Upper lobe of left lung (tissue), 4 donors: ENCODE data around the gene GINS1.

Experiments
- EP300 ChIP-seq, 4 donors: sonication (generic); formaldehyde crosslinking; IDR thresholded peaks; one replicate each; pipeline ENCODE4 v1.5.1; 2017; ENCODE audit warnings: antibody characterized with exemption in 4 of 4, control low read depth in 2 of 4
- POLR2A ChIP-seq, 4 donors: fragments of 450-650 bp; IDR thresholded peaks; one replicate each; pipeline ENCODE4 v1.5.1; 2016 to 2017; ENCODE audit warnings: antibody characterized with exemption in 4 of 4, mild to moderate bottlenecking in 2 of 4
- TF ChIP-seq, protein P1 (sequence below), 6 experiments: fragments of 450-650 bp in 4 of 6; fragments of 200-600 bp in 2 of 6; sonication (generic) in 2 of 6; IDR thresholded peaks; one replicate each; pipeline ENCODE4 v1.5.1; 2016 to 2019; ENCODE audit warnings: antibody characterized with exemption in 6 of 6

DNA sequence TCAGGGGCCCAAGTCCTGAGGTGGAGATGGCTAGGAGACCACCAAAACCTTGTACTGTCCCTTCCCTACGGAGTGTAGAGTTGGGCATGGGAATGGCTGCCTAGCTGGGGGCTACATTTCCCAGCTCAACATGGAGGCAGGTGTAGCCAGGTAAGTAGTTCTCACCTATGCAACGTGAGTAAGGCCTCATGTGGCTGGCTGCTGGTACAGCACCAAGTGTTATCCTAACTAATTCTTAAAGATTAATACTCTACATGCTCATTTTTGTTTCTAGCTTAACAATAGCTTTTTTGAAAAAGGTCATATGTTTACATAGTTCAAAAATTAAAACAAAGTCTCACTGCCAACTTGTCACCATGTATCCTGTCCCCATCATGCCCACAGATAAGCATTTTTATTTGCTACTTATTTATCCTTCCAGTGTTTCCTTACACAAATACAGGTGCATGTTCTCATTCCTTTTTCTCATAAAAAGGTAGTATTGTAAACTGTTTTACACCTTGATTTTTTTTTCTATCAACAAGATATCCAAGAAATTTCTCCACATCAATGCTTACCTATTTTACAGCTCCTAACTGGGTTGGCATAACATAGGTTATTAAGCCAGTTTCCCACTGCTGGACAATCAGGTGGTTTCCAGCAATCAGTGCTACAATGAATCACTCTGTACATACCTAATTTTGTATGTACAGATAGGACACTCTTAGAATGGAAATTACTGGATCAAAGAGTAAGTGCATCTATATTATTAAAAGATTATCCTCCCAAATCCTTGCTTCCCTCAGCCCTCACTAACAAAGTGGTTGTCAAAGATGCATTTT, 42.4 kb upstream of the GINS1 start:
- TF ChIP-seq, protein P1, sequence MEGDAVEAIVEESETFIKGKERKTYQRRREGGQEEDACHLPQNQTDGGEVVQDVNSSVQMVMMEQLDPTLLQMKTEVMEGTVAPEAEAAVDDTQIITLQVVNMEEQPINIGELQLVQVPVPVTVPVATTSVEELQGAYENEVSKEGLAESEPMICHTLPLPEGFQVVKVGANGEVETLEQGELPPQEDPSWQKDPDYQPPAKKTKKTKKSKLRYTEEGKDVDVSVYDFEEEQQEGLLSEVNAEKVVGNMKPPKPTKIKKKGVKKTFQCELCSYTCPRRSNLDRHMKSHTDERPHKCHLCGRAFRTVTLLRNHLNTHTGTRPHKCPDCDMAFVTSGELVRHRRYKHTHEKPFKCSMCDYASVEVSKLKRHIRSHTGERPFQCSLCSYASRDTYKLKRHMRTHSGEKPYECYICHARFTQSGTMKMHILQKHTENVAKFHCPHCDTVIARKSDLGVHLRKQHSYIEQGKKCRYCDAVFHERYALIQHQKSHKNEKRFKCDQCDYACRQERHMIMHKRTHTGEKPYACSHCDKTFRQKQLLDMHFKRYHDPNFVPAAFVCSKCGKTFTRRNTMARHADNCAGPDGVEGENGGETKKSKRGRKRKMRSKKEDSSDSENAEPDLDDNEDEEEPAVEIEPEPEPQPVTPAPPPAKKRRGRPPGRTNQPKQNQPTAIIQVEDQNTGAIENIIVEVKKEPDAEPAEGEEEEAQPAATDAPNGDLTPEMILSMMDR (IDR thresholded peaks at IDR 0.05), result no peak
- no peak for TF ChIP-seq POLR2A (IDR thresholded peaks at IDR 0.05)
- TF ChIP-seq EP300 (IDR thresholded peaks at IDR 0.05), result no peak
